Measurements from ENCODE around the gene HLTF. TPM values are rescaled to one million over a fixed set of nuclear protein-coding genes. Genes with fewer than 3 reads are reported as not detected.

Gene HLTF
- total RNA-seq, 1 experiment from 2014 or later, result 73.4 TPM

DNA sequence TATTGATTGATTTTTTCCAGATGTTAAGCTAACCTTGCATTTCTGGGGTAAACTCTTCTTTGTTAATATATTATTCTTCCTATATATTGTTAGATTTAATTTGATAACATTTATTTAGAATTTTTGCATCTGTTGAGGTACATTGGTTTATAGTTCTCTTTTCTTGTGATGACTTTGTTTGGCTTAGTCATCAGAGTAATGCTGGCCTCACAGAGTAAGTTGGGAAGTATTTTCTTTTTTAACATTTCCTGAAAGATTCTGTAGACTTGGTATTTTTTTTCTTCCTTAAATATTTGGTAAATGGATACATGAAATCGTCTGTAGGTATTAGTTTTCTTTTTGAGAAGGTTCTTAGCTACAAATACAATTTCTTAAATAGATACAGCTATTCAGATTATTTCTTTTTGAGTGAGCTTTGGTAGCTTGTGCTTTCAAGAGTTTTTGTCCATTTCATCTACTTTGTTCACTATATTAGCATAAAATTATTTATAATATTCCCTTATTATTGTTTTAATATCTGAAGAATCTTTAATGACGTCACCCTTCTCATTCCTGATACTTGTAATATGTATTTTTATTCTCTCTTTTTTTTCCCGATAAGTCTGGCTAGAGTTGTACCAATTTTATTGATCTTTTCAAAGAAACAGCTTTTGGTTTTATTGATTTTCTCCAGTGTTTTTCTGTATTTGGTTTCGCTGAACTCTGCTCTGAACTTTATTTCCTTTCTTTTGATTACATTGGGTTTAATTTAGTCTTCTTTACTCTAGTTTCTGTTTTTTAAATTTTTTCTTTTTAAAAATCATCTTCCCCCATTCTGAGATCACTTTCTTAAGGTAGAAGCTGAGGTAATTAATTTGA, 36.6 kb upstream of the HLTF start:
- no TSS peak for BruUV-seq (replicated peaks)
- ATAC-seq, result no peak
- no peak for DNase-seq (ENCODE audit: low read depth, low spot score)
- RAD21 ChIA-PET (ENCODE audit: low non-redundant PET in 1 of 2, low total read pairs in 2 of 2, uncharacterized antibody in 2 of 2, unreplicated experiment in 2 of 2), result no interaction called here
- Histone ChIP-seq H3K9ac (ENCODE audit: low read length) (no peak overlapping the region), H3K79me2 (ENCODE audit: insufficient read depth, low read length) (no peaks in the 10 kb centered on the region), H3K36me3 (ENCODE audit: control insufficient read depth in 1 of 2, insufficient read depth in 2 of 2, low read length in 2 of 2) (no peaks in the 10 kb centered on the region), H3K27ac (ENCODE audit: low read depth, low read length) (no peak overlapping the region), H4K20me1 (ENCODE audit: insufficient read depth) (no peaks in the 10 kb centered on the region), H3K9me2 (ENCODE audit: insufficient read depth) (no peaks in the 10 kb centered on the region), H3K27me3 (ENCODE audit: insufficient read depth, low read length) (no peaks in the 10 kb centered on the region), H3K4me2 (ENCODE audit: low read length) (no peak overlapping the region), H3K9me3 (ENCODE audit: control insufficient read depth in 1 of 2, insufficient read depth in 1 of 2, low read depth in 1 of 2, low read length in 2 of 2) (no peaks in the 10 kb centered on the region), H3K4me3 (replicated peaks in 1 of 2; ENCODE audit: low read depth in 1 of 2, low read length in 2 of 2) (no peak overlapping the region), H3K4me1 (ENCODE audit: control insufficient read depth in 1 of 2, insufficient read depth in 2 of 2, low read length in 2 of 2) (0 out of 4 replicates have a peak, but pooled peaks cover 0 to 3% of the 10 kb centered on the region in 2 experiments), H2AFZ (ENCODE audit: low read depth, low read length, poor library complexity, severe bottlenecking) (no peak overlapping the region)
- CTCF ChIA-PET, result interaction anchor here (0.9 to 1.0 kb wide), 2 partner anchors 149 to 152 kb away, joined by 3 to 4 read pairs; no protein-coding TSS in a partner anchor
- TF ChIP-seq TCF7L2 (IDR thresholded peaks at IDR 0.05; ENCODE audit: borderline replicate concordance, extremely low read depth, insufficient read depth, insufficient read length), result no peak
- TF ChIP-seq ELF1 (IDR thresholded peaks at IDR 0.05; ENCODE audit: borderline replicate concordance, low read depth), result no peak
- TF ChIP-seq CEBPB (IDR thresholded peaks at IDR 0.05; ENCODE audit: low read depth), result no peak
- TF ChIP-seq FOSL1 (IDR thresholded peaks at IDR 0.05; ENCODE audit: low read depth), result no peak
- no peak for TF ChIP-seq SP1 (IDR thresholded peaks at IDR 0.05; ENCODE audit: low read depth)
- TF ChIP-seq, protein P1, sequence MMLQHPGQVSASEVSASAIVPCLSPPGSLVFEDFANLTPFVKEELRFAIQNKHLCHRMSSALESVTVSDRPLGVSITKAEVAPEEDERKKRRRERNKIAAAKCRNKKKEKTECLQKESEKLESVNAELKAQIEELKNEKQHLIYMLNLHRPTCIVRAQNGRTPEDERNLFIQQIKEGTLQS (IDR thresholded peaks at IDR 0.05), result no peak
- no peak for TF ChIP-seq YY1 (IDR thresholded peaks at IDR 0.05; ENCODE audit: extremely low read depth, insufficient replicate concordance, low read depth, low read length)
- no peak for TF ChIP-seq ZFX (IDR thresholded peaks at IDR 0.05)
- TF ChIP-seq, protein P2, sequence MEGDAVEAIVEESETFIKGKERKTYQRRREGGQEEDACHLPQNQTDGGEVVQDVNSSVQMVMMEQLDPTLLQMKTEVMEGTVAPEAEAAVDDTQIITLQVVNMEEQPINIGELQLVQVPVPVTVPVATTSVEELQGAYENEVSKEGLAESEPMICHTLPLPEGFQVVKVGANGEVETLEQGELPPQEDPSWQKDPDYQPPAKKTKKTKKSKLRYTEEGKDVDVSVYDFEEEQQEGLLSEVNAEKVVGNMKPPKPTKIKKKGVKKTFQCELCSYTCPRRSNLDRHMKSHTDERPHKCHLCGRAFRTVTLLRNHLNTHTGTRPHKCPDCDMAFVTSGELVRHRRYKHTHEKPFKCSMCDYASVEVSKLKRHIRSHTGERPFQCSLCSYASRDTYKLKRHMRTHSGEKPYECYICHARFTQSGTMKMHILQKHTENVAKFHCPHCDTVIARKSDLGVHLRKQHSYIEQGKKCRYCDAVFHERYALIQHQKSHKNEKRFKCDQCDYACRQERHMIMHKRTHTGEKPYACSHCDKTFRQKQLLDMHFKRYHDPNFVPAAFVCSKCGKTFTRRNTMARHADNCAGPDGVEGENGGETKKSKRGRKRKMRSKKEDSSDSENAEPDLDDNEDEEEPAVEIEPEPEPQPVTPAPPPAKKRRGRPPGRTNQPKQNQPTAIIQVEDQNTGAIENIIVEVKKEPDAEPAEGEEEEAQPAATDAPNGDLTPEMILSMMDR (IDR thresholded peaks at IDR 0.05 in 2 of 3, conservative IDR thresholded peaks at IDR 0.05 in 1 of 3; ENCODE audit: borderline replicate concordance in 1 of 3, insufficient read depth in 1 of 3, low read depth in 2 of 3, low read length in 2 of 3), result no peak
- TF ChIP-seq POLR2AphosphoS5 (IDR thresholded peaks at IDR 0.05; ENCODE audit: low read depth, low read length), result no peak
- TF ChIP-seq JUND (IDR thresholded peaks at IDR 0.05), result no peak
- TF ChIP-seq, protein P3, sequence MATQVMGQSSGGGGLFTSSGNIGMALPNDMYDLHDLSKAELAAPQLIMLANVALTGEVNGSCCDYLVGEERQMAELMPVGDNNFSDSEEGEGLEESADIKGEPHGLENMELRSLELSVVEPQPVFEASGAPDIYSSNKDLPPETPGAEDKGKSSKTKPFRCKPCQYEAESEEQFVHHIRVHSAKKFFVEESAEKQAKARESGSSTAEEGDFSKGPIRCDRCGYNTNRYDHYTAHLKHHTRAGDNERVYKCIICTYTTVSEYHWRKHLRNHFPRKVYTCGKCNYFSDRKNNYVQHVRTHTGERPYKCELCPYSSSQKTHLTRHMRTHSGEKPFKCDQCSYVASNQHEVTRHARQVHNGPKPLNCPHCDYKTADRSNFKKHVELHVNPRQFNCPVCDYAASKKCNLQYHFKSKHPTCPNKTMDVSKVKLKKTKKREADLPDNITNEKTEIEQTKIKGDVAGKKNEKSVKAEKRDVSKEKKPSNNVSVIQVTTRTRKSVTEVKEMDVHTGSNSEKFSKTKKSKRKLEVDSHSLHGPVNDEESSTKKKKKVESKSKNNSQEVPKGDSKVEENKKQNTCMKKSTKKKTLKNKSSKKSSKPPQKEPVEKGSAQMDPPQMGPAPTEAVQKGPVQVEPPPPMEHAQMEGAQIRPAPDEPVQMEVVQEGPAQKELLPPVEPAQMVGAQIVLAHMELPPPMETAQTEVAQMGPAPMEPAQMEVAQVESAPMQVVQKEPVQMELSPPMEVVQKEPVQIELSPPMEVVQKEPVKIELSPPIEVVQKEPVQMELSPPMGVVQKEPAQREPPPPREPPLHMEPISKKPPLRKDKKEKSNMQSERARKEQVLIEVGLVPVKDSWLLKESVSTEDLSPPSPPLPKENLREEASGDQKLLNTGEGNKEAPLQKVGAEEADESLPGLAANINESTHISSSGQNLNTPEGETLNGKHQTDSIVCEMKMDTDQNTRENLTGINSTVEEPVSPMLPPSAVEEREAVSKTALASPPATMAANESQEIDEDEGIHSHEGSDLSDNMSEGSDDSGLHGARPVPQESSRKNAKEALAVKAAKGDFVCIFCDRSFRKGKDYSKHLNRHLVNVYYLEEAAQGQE (IDR thresholded peaks at IDR 0.05; ENCODE audit: low read depth), result no peak
- no peak for TF ChIP-seq EZH2 (IDR thresholded peaks at IDR 0.05)
- TF ChIP-seq EZH2phosphoT487 (IDR thresholded peaks at IDR 0.05; ENCODE audit: borderline replicate concordance), result no peak
- no peak for TF ChIP-seq ZNF274 (IDR thresholded peaks at IDR 0.05; ENCODE audit: low read depth, low read length)
- TF ChIP-seq, protein P4, sequence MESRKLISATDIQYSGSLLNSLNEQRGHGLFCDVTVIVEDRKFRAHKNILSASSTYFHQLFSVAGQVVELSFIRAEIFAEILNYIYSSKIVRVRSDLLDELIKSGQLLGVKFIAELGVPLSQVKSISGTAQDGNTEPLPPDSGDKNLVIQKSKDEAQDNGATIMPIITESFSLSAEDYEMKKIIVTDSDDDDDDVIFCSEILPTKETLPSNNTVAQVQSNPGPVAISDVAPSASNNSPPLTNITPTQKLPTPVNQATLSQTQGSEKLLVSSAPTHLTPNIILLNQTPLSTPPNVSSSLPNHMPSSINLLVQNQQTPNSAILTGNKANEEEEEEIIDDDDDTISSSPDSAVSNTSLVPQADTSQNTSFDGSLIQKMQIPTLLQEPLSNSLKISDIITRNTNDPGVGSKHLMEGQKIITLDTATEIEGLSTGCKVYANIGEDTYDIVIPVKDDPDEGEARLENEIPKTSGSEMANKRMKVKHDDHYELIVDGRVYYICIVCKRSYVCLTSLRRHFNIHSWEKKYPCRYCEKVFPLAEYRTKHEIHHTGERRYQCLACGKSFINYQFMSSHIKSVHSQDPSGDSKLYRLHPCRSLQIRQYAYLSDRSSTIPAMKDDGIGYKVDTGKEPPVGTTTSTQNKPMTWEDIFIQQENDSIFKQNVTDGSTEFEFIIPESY (IDR thresholded peaks at IDR 0.05; ENCODE audit: extremely low read depth, insufficient replicate concordance, low read length), result no peak
- intact Hi-C loops (cut with micrococcal nuclease), result no loop called here
- POLR2A ChIA-PET, result no interaction called here

Measured in HCT116 (cell line).